MCF 10A (cell line): Measurements from ENCODE around the gene EBNA1BP2. TPM values are rescaled to one million over a fixed set of nuclear protein-coding genes. Genes with fewer than 3 reads are reported as not detected.

Source experiments
- BruUV-seq: library from RNA; stranded (reverse); fragments of 400-500 nt; replicated peaks from 2 replicates; lab custom pipeline; 2021; lab: Mats Ljungman, UMichigan
- CTCF ChIA-PET: fragments of 300-600 bp; sonication (Branson Sonifier 250); formaldehyde crosslinking; extraction: SDS; loops from one replicate; lab custom pipeline; 2021; ENCODE audit warnings: antibody characterized with exemption, inconsistent platforms; lab: Yijun Ruan, JAX
- POLR2A ChIA-PET: fragments of 300-600, 350-650 bp; sonication (Branson Sonifier 250); formaldehyde crosslinking; extraction: SDS; loops from one replicate; lab custom pipeline; 2020; ENCODE audit warnings: antibody characterized with exemption, inconsistent platforms; lab: Yijun Ruan, JAX
- DNase-seq: peaks from one replicate; pipeline ENCODE4 v3.0.0-alpha.2; 2018; ENCODE audit not compliant: unreplicated experiment
- H3K27ac Mint-ChIP-seq: one replicate; pipeline ENCODE4 v1.8.0; 2022; ENCODE audit warnings: mild to moderate bottlenecking, low read depth, mixed read lengths; ENCODE audit not compliant: unreplicated experiment
- H3K27me3 Mint-ChIP-seq: one replicate; pipeline ENCODE4 v1.8.0; 2022; ENCODE audit warnings: mixed read lengths; ENCODE audit not compliant: insufficient read depth, unreplicated experiment
- H3K36me3 Mint-ChIP-seq: one replicate; pipeline ENCODE4 v1.8.0; 2022; ENCODE audit warnings: mild to moderate bottlenecking, moderate library complexity, mixed read lengths; ENCODE audit not compliant: insufficient read depth, unreplicated experiment
- H3K4me1 Mint-ChIP-seq: one replicate; pipeline ENCODE4 v1.8.0; 2022; ENCODE audit warnings: mixed read lengths; ENCODE audit not compliant: insufficient read depth, unreplicated experiment
- H3K4me3 Mint-ChIP-seq: one replicate; pipeline ENCODE4 v1.8.0; 2022; ENCODE audit warnings: mild to moderate bottlenecking, moderate library complexity, mixed read lengths; ENCODE audit not compliant: unreplicated experiment
- H3K9me3 Mint-ChIP-seq: one replicate; pipeline ENCODE4 v1.8.0; 2022; ENCODE audit warnings: mixed read lengths; ENCODE audit not compliant: unreplicated experiment
- intact Hi-C: fragments of 100-400 bp; cut with micrococcal nuclease; formaldehyde crosslinking; loops from 2 replicates; pipeline ENCODE4 v1.14.1; 2022
- total RNA-seq: library from RNA; stranded (reverse); gene quantifications from 2 replicates; pipeline ENCODE4 v1.2.3, GENCODE V29; 2022
- TF ChIP-seq, protein P1 (sequence below): fragments of 200-600 bp; IDR thresholded peaks from one replicate; pipeline ENCODE4 v1.8.0; 2022; ENCODE audit warnings: antibody characterized with exemption, mild to moderate bottlenecking; ENCODE audit not compliant: unreplicated experiment

Gene EBNA1BP2
- total RNA-seq, 1 experiment from 2014 or later = 171 TPM

DNA sequence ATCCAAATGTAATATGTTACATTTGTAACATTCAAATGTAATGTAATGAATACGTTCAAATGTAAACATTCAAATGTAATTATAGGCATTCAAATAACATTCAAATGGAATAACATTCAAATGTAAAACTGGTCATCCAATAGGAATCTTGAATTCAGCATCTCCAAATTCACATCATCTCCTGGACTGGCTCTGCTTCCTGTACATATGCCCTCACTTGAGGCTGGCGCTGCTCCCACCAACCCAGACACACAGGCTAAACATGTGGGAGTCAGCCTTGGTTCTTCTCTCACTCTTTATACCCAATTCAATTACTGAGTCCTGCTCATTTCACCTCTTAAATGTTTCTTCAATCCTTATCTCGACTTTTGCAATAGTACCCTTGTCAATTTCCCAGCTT lies 6.9 kb downstream of the EBNA1BP2 start:
- H3K36me3 Mint-ChIP-seq = peaks cover 65% of the 10 kb centered on the region
- intact Hi-C loops = no loop called here
- no peak for DNase-seq
- BruUV-seq = no TSS peak
- TF ChIP-seq, protein P1, sequence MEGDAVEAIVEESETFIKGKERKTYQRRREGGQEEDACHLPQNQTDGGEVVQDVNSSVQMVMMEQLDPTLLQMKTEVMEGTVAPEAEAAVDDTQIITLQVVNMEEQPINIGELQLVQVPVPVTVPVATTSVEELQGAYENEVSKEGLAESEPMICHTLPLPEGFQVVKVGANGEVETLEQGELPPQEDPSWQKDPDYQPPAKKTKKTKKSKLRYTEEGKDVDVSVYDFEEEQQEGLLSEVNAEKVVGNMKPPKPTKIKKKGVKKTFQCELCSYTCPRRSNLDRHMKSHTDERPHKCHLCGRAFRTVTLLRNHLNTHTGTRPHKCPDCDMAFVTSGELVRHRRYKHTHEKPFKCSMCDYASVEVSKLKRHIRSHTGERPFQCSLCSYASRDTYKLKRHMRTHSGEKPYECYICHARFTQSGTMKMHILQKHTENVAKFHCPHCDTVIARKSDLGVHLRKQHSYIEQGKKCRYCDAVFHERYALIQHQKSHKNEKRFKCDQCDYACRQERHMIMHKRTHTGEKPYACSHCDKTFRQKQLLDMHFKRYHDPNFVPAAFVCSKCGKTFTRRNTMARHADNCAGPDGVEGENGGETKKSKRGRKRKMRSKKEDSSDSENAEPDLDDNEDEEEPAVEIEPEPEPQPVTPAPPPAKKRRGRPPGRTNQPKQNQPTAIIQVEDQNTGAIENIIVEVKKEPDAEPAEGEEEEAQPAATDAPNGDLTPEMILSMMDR = no peak
- no peaks in the 10 kb centered on the region for H3K27me3 Mint-ChIP-seq
- H3K4me3 Mint-ChIP-seq = no peak overlapping the region
- no peaks in the 10 kb centered on the region for H3K9me3 Mint-ChIP-seq
- POLR2A ChIA-PET = no interaction called here
- H3K27ac Mint-ChIP-seq = no peak overlapping the region
- CTCF ChIA-PET = interaction anchor here (0.6 kb wide), 1 partner anchor 244 kb away, joined by 4 read pairs; no protein-coding TSS in a partner anchor
- no peaks in the 10 kb centered on the region for H3K4me1 Mint-ChIP-seq

DNA sequence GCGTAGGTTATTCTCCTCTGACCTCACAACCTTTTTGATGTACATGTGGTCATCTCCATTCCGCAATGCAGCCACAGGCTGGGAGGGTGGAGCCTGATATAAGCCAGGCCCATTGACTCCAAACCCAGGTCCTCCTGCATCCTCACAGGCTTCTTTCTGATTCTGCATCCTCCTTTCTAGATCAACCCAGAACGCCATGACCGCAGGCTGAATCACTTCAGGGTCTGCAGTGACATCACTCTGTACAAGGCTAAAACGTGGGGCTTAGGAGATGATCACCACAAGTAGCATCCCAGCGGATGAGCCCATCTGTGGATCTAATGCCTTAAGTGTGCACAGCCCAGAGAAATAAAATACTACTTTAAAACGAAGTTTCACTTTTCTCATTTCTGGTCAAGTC lies 16.1 kb downstream of the EBNA1BP2 start:
- CTCF ChIA-PET = no interaction called here
- H3K27me3 Mint-ChIP-seq = no peaks in the 10 kb centered on the region

DNA sequence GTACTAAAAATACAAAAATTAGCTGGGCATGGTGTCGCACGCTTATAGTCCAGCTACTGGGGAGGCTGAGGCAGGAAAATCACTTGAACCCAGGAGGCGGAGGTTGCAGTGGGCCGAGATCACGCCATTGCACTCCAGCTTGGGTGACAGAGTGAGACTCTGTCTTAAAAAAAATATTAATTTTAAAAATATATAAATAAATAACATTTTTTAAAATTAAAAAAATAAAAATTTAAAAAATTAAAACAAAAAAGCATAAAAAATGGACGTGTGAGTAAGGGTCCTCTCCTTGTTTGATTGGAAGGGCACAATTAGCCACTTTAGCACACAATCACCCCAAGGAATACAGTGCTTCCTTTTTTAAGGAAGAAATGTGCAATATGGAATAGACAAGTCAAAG lies 18.6 kb downstream of the EBNA1BP2 start:
- CTCF ChIA-PET = interaction anchor here (0.9 kb wide), 1 partner anchor 261 kb away, joined by 3 read pairs; no protein-coding TSS in a partner anchor
- no peak for DNase-seq
- no TSS peak for BruUV-seq
- POLR2A ChIA-PET = interaction anchor here (0.9 to 1.6 kb wide), 6 partner anchors 9 to 497 kb away, joined by 3 to 5 read pairs (median 3); partner anchors contain the start of genes CFAP57, EBNA1BP2 and KDM4A
- Mint-ChIP-seq H3K4me3 (no peak overlapping the region), H3K36me3 (no peaks in the 10 kb centered on the region), H3K4me1 (peaks cover 5% of the 10 kb centered on the region), H3K27ac (no peak overlapping the region), H3K9me3 (no peaks in the 10 kb centered on the region), H3K27me3 (no peaks in the 10 kb centered on the region)
- intact Hi-C loops = no loop called here
- TF ChIP-seq, protein P1 = no peak

More for the DNA sequence above, 16.1 kb downstream of the EBNA1BP2 start:
- Mint-ChIP-seq H3K9me3 (no peaks in the 10 kb centered on the region), H3K27ac (no peak overlapping the region), H3K36me3 (peaks cover 10% of the 10 kb centered on the region), H3K4me3 (no peak overlapping the region), H3K4me1 (peaks cover 5% of the 10 kb centered on the region)
- BruUV-seq = no TSS peak
- TF ChIP-seq, protein P1 = no peak
- DNase-seq = no peak
- POLR2A ChIA-PET = interaction anchor here (1.2 kb wide), 1 partner anchor 71 kb away, joined by 3 read pairs; no protein-coding TSS in a partner anchor
- intact Hi-C loops = no loop called here

DNA sequence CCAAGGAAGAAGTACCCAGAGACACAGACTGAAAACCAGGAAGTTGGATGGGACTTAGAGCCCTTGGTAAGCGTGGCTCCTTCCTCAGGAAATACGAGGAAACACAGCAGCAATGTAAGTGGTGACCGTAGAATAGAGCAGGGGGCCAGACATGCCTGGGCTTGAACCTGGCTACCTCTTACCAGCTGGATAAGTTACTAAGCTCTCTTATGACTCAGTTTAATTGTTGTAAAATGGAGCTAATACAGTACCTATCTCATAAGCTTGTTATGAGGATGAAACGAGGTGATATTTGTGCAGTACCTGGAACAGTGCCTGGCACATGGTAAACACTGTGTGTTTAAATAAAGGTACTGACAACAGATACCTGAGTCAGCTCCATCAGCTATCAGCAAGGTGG lies 19.2 kb downstream of the EBNA1BP2 start:
- Mint-ChIP-seq H3K4me3 (no peak overlapping the region), H3K4me1 (peaks cover 5% of the 10 kb centered on the region), H3K9me3 (no peaks in the 10 kb centered on the region), H3K27ac (peak overlapping the region; percentile 3), H3K36me3 (no peaks in the 10 kb centered on the region), H3K27me3 (no peaks in the 10 kb centered on the region)
- intact Hi-C loops = no loop called here
- POLR2A ChIA-PET = interaction anchor here (0.9 to 1.6 kb wide), 7 partner anchors 9 to 497 kb away, joined by 3 to 5 read pairs (median 3); partner anchors contain the start of genes CFAP57, EBNA1BP2 and KDM4A
- TF ChIP-seq, protein P1 = no peak
- peak; percentile 66 for DNase-seq
- BruUV-seq = no TSS peak
- CTCF ChIA-PET = interaction anchor here (0.5 to 1.4 kb wide), 3 partner anchors 79 to 262 kb away, joined by 3 to 4 read pairs (median 3); no protein-coding TSS in a partner anchor
